HCT116 (cell line): ENCODE measurements around the gene SCFD2. TPM values are rescaled to one million over a fixed set of nuclear protein-coding genes. Genes with fewer than 3 reads are reported as not detected.

ENCODE experiments used
- ATAC-seq: fragments of 200-7000 bp; cut with Tn5 transposase; 2 replicates; pipeline ENCODE4 v1.9.1; 2020; ENCODE audit warnings: mild to moderate bottlenecking, moderate library complexity
- BruUV-seq: library from RNA; stranded (reverse); fragments of 400-500 nt; replicated peaks from 2 replicates; lab custom pipeline; 2021; lab: Mats Ljungman, UMichigan
- CTCF ChIA-PET: fragments of 300-600 bp; sonication (Branson Sonifier 250); formaldehyde crosslinking; loops from one replicate; lab custom pipeline; 2021; ENCODE audit warnings: antibody characterized with exemption; lab: Charles Lee
- POLR2A ChIA-PET: fragments of 300-600, 350-600 bp; sonication (Branson Sonifier 250); formaldehyde crosslinking; loops from one replicate; lab custom pipeline; 2021; ENCODE audit warnings: antibody characterized with exemption; lab: Charles Lee
- RAD21 ChIA-PET, 2 experiments: fragments of 300-600 bp; sonication (Branson Sonifier 250); formaldehyde crosslinking; loops; one replicate each; lab custom pipeline; 2023; ENCODE audit warnings: low total read pairs in 2 of 2; ENCODE audit not compliant: uncharacterized antibody in 2 of 2, unreplicated experiment in 2 of 2, low non-redundant PET in 1 of 2; lab: Charles Lee
- DNase-seq: peaks from one replicate; pipeline ENCODE4 v3.0.0-alpha.2; 2010; ENCODE audit warnings: low read depth, low spot score
- H2AFZ ChIP-seq: fragments of 200-600 bp; shearing (Covaris generic), sonication (generic); 2 replicates; pipeline ENCODE4 v1.6.1; 2017; ENCODE audit warnings: low read depth, mixed run types, mixed read lengths, antibody characterized with exemption, low read length; ENCODE audit not compliant: poor library complexity, severe bottlenecking
- H3K27ac ChIP-seq: 2 replicates; pipeline ENCODE4 v1.5.1; 2012; ENCODE audit warnings: low read depth, low read length
- H3K27me3 ChIP-seq: fragments of 200-600 bp; sonication (generic); 2 replicates; pipeline ENCODE4 v1.6.1; 2016; ENCODE audit warnings: mixed run types, low read length, mixed read lengths; ENCODE audit not compliant: insufficient read depth
- H3K36me3 ChIP-seq, 2 experiments: fragments of 200-500 bp in 1 of 2; fragments of 200-600 bp in 1 of 2; sonication (Bioruptor generic) in 1 of 2; sonication (generic) in 1 of 2; 2 replicates each; pipeline versions ENCODE4 v1.5.1 to v1.6.1; 2014 to 2016; ENCODE audit warnings: low read length in 2 of 2, inconsistent platforms in 1 of 2, mixed read lengths in 1 of 2, mixed run types in 1 of 2; ENCODE audit not compliant: insufficient read depth in 2 of 2, control insufficient read depth in 1 of 2
- H3K4me1 ChIP-seq, 2 experiments: fragments of 200-600 bp in 1 of 2; sonication (generic) in 1 of 2; 2 replicates each; pipeline versions ENCODE4 v1.5.1 to v1.6.1; 2012 to 2017; ENCODE audit warnings: low read length in 2 of 2, inconsistent platforms in 1 of 2, mild to moderate bottlenecking in 1 of 2, mixed read lengths in 1 of 2, mixed run types in 1 of 2, moderate library complexity in 1 of 2; ENCODE audit not compliant: insufficient read depth in 2 of 2, control insufficient read depth in 1 of 2
- H3K4me2 ChIP-seq: fragments of 200-600 bp; sonication (generic); 2 replicates; pipeline ENCODE4 v1.6.1; 2017; ENCODE audit warnings: mixed run types, low read length, mixed read lengths
- H3K4me3 ChIP-seq, 2 experiments: fragments of 200-600 bp in 1 of 2; sonication (generic) in 1 of 2; replicated peaks in 1 of 2; 2 replicates each; pipeline ENCODE4 v1.5.1; 2011 to 2016; ENCODE audit warnings: low read length in 2 of 2, control low read depth in 1 of 2, low read depth in 1 of 2, mild to moderate bottlenecking in 1 of 2, mixed read lengths in 1 of 2, mixed run types in 1 of 2
- H3K79me2 ChIP-seq: fragments of 200-600 bp; sonication (generic); 2 replicates; pipeline ENCODE4 v1.6.1; 2017; ENCODE audit warnings: mild to moderate bottlenecking, mixed run types, low read length, moderate library complexity, mixed read lengths; ENCODE audit not compliant: insufficient read depth
- H3K9ac ChIP-seq: fragments of 200-600 bp; sonication (generic); 2 replicates; pipeline ENCODE4 v1.6.1; 2016; ENCODE audit warnings: low read length, mixed read lengths
- H3K9me2 ChIP-seq: fragments of 200-600 bp; sonication (generic), shearing (Covaris generic); 2 replicates; pipeline ENCODE4 v1.6.1; 2017; ENCODE audit warnings: mixed run types, mild to moderate bottlenecking, moderate library complexity; ENCODE audit not compliant: insufficient read depth
- H3K9me3 ChIP-seq, 2 experiments: fragments of 200-500 bp in 1 of 2; fragments of 200-600 bp in 1 of 2; sonication (Bioruptor generic) in 1 of 2; sonication (generic) in 1 of 2; 2 replicates each; pipeline ENCODE4 v1.6.1; 2014 to 2017; ENCODE audit warnings: low read length in 2 of 2, mixed read lengths in 2 of 2, inconsistent platforms in 1 of 2, low read depth in 1 of 2, mild to moderate bottlenecking in 1 of 2, mixed run types in 1 of 2, moderate library complexity in 1 of 2; ENCODE audit not compliant: control insufficient read depth in 1 of 2, insufficient read depth in 1 of 2
- H4K20me1 ChIP-seq: fragments of 200-600 bp; sonication (generic), shearing (Covaris generic); 2 replicates; pipeline ENCODE4 v1.6.1; 2017; ENCODE audit warnings: mixed run types, mild to moderate bottlenecking, moderate library complexity; ENCODE audit not compliant: insufficient read depth
- ELF1 ChIP-seq: IDR thresholded peaks from 2 replicates; pipeline ENCODE4 v1.6.1; 2012; ENCODE audit warnings: low read depth, borderline replicate concordance
- EZH2 ChIP-seq: fragments of 200-600 bp; sonication (generic); IDR thresholded peaks from 2 replicates; pipeline ENCODE4 v1.6.1; 2017; ENCODE audit warnings: antibody characterized with exemption, mixed run types
- EZH2phosphoT487 ChIP-seq: fragments of 200-600 bp; IDR thresholded peaks from 2 replicates; pipeline ENCODE4 v1.6.1; 2018; ENCODE audit warnings: antibody characterized with exemption, borderline replicate concordance
- JUND ChIP-seq: IDR thresholded peaks from 2 replicates; pipeline ENCODE4 v1.6.1; 2012
- POLR2A ChIP-seq: IDR thresholded peaks from 2 replicates; pipeline ENCODE4 v1.7.0; 2011; ENCODE audit warnings: borderline replicate concordance; ENCODE audit not compliant: insufficient read depth, insufficient read length; ENCODE audit errors: extremely low read depth
- SIN3A ChIP-seq: IDR thresholded peaks from 2 replicates; pipeline ENCODE4 v1.6.1; 2012; ENCODE audit warnings: low read depth
- SRF ChIP-seq: IDR thresholded peaks from 2 replicates; pipeline ENCODE4 v1.6.1; 2012; ENCODE audit warnings: low read depth
- TCF7L2 ChIP-seq: IDR thresholded peaks from 2 replicates; pipeline ENCODE4 v1.7.0; 2011; ENCODE audit warnings: borderline replicate concordance, inconsistent platforms; ENCODE audit not compliant: insufficient read depth, insufficient read length; ENCODE audit errors: extremely low read depth
- YY1 ChIP-seq: IDR thresholded peaks from 2 replicates; pipeline ENCODE4 v1.6.1; 2011; ENCODE audit warnings: low read length, low read depth, moderate library complexity, mild to moderate bottlenecking; ENCODE audit not compliant: insufficient replicate concordance; ENCODE audit errors: extremely low read depth
- intact Hi-C: fragments of 100-400 bp; cut with micrococcal nuclease; formaldehyde crosslinking; loops from 2 replicates; pipeline ENCODE4 v1.10.0; 2022
- total RNA-seq: library from RNA; stranded (reverse); gene quantifications from one replicate; pipeline ENCODE4 v1.2.1, GENCODE V29; 2021; ENCODE audit not compliant: unreplicated experiment
- TF ChIP-seq, protein P1 (sequence below), 3 experiments: fragments of 200-600 bp in 1 of 3; sonication (generic) in 1 of 3; IDR thresholded peaks in 2 of 3; conservative IDR thresholded peaks in 1 of 3; 2 replicates each; pipeline ENCODE4 v1.5.1; 2012 to 2017; ENCODE audit warnings: low read depth in 2 of 3, low read length in 2 of 3, antibody characterized with exemption in 1 of 3, borderline replicate concordance in 1 of 3, control low read depth in 1 of 3, mild to moderate bottlenecking in 1 of 3, mixed read lengths in 1 of 3, mixed run types in 1 of 3, moderate library complexity in 1 of 3; ENCODE audit not compliant: insufficient read depth in 1 of 3
- TF ChIP-seq, protein P2 (sequence below): IDR thresholded peaks from 2 replicates; pipeline ENCODE4 v1.6.1; 2012; ENCODE audit warnings: low read depth
- TF ChIP-seq, protein P3 (sequence below): IDR thresholded peaks from 2 replicates; pipeline ENCODE4 v1.6.1; 2012
- TF ChIP-seq, protein P4 (sequence below): IDR thresholded peaks from 2 replicates; pipeline ENCODE4 v1.6.1; 2012

Gene SCFD2
- total RNA-seq, 1 experiment from 2014 or later, result 13.6 TPM

DNA sequence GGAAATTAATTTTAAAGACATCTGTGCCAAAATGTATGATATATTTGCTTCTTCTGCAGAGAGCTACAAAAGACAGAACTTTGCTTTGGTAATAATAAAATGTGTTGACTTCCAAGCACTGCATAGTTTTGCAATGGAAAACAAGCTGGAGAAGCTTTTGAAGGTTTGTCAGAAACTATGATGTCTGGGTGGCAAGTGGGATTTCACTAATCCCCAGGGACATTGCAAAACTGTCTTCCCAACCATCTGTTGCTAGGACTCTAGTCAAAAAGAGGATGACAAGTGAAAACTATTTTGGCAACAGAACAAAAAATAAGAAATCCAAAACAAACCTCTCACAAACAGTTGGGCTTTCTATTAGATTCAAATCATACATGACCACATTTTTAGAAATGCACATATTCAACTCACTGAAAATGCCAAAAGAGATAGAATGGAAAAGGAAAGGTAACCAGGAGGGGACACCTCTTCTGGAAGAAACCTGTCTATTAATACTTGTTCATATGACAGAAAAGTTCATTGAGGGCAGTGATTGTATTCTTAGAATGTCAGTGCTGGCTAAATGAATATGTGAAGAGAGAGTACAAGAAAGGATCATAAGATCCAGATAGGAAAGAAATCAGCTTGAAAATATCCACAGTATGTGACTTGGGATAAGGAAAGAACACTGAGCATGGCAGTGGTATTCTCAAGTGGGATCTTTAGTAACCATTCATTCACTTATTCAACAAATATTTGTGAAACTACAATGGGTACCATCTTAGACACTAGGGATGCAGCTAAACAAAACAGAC lies 275.7 kb downstream of the SCFD2 start:
- H3K27me3 ChIP-seq, result no peaks in the 10 kb centered on the region
- POLR2A ChIA-PET, result no interaction called here
- no TSS peak for BruUV-seq
- H2AFZ ChIP-seq, result no peak overlapping the region
- H3K4me2 ChIP-seq, result no peak overlapping the region
- no peak overlapping the region for H3K9ac ChIP-seq
- intact Hi-C loops, result no loop called here
- no peaks in the 10 kb centered on the region for H3K79me2 ChIP-seq
- ATAC-seq, result no peak
- no peaks in the 10 kb centered on the region for H4K20me1 ChIP-seq
- CTCF ChIA-PET, result no interaction called here
- DNase-seq, result no peak
- no peaks in the 10 kb centered on the region for H3K9me3 ChIP-seq
- no peaks in the 10 kb centered on the region for H3K9me2 ChIP-seq
- no peak for TF ChIP-seq EZH2
- TF ChIP-seq, protein P1, sequence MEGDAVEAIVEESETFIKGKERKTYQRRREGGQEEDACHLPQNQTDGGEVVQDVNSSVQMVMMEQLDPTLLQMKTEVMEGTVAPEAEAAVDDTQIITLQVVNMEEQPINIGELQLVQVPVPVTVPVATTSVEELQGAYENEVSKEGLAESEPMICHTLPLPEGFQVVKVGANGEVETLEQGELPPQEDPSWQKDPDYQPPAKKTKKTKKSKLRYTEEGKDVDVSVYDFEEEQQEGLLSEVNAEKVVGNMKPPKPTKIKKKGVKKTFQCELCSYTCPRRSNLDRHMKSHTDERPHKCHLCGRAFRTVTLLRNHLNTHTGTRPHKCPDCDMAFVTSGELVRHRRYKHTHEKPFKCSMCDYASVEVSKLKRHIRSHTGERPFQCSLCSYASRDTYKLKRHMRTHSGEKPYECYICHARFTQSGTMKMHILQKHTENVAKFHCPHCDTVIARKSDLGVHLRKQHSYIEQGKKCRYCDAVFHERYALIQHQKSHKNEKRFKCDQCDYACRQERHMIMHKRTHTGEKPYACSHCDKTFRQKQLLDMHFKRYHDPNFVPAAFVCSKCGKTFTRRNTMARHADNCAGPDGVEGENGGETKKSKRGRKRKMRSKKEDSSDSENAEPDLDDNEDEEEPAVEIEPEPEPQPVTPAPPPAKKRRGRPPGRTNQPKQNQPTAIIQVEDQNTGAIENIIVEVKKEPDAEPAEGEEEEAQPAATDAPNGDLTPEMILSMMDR (IDR thresholded peaks at IDR 0.05 in 2 of 3, conservative IDR thresholded peaks at IDR 0.05 in 1 of 3; ENCODE audit: borderline replicate concordance in 1 of 3, insufficient read depth in 1 of 3, low read depth in 2 of 3, low read length in 2 of 3), result no peak
- H3K4me1 ChIP-seq, result no peaks in the 10 kb centered on the region
- no peaks in the 10 kb centered on the region for H3K36me3 ChIP-seq
- RAD21 ChIA-PET, result no interaction called here
- H3K4me3 ChIP-seq, result no peak overlapping the region
- H3K27ac ChIP-seq, result no peak overlapping the region

DNA sequence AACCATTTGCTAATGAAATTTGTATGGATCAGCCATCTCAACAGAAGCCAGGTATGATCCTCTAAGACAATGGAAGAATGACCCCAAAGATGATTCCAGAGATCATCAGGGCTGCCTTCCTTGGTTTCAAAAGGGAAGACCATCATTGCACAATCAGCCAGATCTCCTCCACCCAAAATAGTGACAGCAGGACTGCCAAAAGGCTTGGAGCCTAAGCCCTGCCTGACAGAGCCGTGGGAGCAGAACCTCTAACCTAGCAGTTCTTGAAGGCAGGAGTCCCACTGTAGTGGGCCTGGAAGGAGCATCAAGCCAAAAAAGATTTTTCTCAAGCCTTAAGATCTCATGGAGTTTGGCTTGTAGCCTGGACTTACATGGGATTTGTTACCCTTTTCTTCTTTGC lies 277.7 kb downstream of the SCFD2 start:
- ATAC-seq (no peak), DNase-seq (no peak)
- no TSS peak for BruUV-seq
- Histone ChIP-seq H3K4me3 (no peak overlapping the region), H3K27me3 (no peaks in the 10 kb centered on the region), H3K9me2 (no peaks in the 10 kb centered on the region), H3K4me1 (no peaks in the 10 kb centered on the region), H3K79me2 (no peaks in the 10 kb centered on the region), H3K4me2 (no peak overlapping the region), H2AFZ (no peak overlapping the region), H3K27ac (no peak overlapping the region), H3K36me3 (no peaks in the 10 kb centered on the region), H3K9me3 (no peaks in the 10 kb centered on the region), H3K9ac (no peak overlapping the region), H4K20me1 (no peaks in the 10 kb centered on the region)
- RAD21 ChIA-PET, result no interaction called here
- CTCF ChIA-PET, result no interaction called here
- POLR2A ChIA-PET, result no interaction called here
- intact Hi-C loops, result no loop called here
- TF ChIP-seq EZH2 (no peak), JUND (no peak), POLR2A (no peak), SRF (no peak), TCF7L2 (no peak), SIN3A (no peak), YY1 (no peak), EZH2phosphoT487 (no peak), ELF1 (no peak)
- TF ChIP-seq, protein P2, sequence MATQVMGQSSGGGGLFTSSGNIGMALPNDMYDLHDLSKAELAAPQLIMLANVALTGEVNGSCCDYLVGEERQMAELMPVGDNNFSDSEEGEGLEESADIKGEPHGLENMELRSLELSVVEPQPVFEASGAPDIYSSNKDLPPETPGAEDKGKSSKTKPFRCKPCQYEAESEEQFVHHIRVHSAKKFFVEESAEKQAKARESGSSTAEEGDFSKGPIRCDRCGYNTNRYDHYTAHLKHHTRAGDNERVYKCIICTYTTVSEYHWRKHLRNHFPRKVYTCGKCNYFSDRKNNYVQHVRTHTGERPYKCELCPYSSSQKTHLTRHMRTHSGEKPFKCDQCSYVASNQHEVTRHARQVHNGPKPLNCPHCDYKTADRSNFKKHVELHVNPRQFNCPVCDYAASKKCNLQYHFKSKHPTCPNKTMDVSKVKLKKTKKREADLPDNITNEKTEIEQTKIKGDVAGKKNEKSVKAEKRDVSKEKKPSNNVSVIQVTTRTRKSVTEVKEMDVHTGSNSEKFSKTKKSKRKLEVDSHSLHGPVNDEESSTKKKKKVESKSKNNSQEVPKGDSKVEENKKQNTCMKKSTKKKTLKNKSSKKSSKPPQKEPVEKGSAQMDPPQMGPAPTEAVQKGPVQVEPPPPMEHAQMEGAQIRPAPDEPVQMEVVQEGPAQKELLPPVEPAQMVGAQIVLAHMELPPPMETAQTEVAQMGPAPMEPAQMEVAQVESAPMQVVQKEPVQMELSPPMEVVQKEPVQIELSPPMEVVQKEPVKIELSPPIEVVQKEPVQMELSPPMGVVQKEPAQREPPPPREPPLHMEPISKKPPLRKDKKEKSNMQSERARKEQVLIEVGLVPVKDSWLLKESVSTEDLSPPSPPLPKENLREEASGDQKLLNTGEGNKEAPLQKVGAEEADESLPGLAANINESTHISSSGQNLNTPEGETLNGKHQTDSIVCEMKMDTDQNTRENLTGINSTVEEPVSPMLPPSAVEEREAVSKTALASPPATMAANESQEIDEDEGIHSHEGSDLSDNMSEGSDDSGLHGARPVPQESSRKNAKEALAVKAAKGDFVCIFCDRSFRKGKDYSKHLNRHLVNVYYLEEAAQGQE, result no peak
- TF ChIP-seq, protein P3, sequence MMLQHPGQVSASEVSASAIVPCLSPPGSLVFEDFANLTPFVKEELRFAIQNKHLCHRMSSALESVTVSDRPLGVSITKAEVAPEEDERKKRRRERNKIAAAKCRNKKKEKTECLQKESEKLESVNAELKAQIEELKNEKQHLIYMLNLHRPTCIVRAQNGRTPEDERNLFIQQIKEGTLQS, result no peak
- TF ChIP-seq, protein P4, sequence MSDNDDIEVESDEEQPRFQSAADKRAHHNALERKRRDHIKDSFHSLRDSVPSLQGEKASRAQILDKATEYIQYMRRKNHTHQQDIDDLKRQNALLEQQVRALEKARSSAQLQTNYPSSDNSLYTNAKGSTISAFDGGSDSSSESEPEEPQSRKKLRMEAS, result no peak
